HCT116 (cell line): ENCODE results near the gene ACTRT3. TPM values are rescaled to one million over a fixed set of nuclear protein-coding genes. Genes with fewer than 3 reads are reported as not detected.
A peak's percentile ranks its signal among the peaks of the same experiment; 100 is the strongest.

Experiments
- ATAC-seq: fragments of 200-7000 bp; cut with Tn5 transposase; 2 replicates; pipeline ENCODE4 v1.9.1; 2020; ENCODE audit warnings: mild to moderate bottlenecking, moderate library complexity
- Bru-seq: library from RNA; stranded (reverse); fragments of 400-500 nt; gene quantifications from one replicate; lab custom pipeline; 2021; lab: Mats Ljungman, UMichigan
- BruChase-seq, 2 experiments: library from RNA; stranded (reverse); fragments of 400-500 nt; gene quantifications; one replicate each; lab custom pipeline; 2021; lab: Mats Ljungman, UMichigan
- BruUV-seq: library from RNA; stranded (reverse); fragments of 400-500 nt; replicated peaks from 2 replicates; lab custom pipeline; 2021; lab: Mats Ljungman, UMichigan
- CTCF ChIA-PET: fragments of 300-600 bp; sonication (Branson Sonifier 250); formaldehyde crosslinking; loops from one replicate; lab custom pipeline; 2021; ENCODE audit warnings: antibody characterized with exemption; lab: Charles Lee
- POLR2A ChIA-PET: fragments of 300-600, 350-600 bp; sonication (Branson Sonifier 250); formaldehyde crosslinking; loops from one replicate; lab custom pipeline; 2021; ENCODE audit warnings: antibody characterized with exemption; lab: Charles Lee
- RAD21 ChIA-PET, 2 experiments: fragments of 300-600 bp; sonication (Branson Sonifier 250); formaldehyde crosslinking; loops; one replicate each; lab custom pipeline; 2023; ENCODE audit warnings: low total read pairs in 2 of 2; ENCODE audit not compliant: uncharacterized antibody in 2 of 2, unreplicated experiment in 2 of 2, low non-redundant PET in 1 of 2; lab: Charles Lee
- DNase-seq: peaks from one replicate; pipeline ENCODE4 v3.0.0-alpha.2; 2010; ENCODE audit warnings: low read depth, low spot score
- H2AFZ ChIP-seq: fragments of 200-600 bp; shearing (Covaris generic), sonication (generic); 2 replicates; pipeline ENCODE4 v1.6.1; 2017; ENCODE audit warnings: low read depth, mixed run types, mixed read lengths, antibody characterized with exemption, low read length; ENCODE audit not compliant: poor library complexity, severe bottlenecking
- H3K27ac ChIP-seq: 2 replicates; pipeline ENCODE4 v1.5.1; 2012; ENCODE audit warnings: low read depth, low read length
- H3K27me3 ChIP-seq: fragments of 200-600 bp; sonication (generic); 2 replicates; pipeline ENCODE4 v1.6.1; 2016; ENCODE audit warnings: mixed run types, low read length, mixed read lengths; ENCODE audit not compliant: insufficient read depth
- H3K36me3 ChIP-seq, 2 experiments: fragments of 200-500 bp in 1 of 2; fragments of 200-600 bp in 1 of 2; sonication (Bioruptor generic) in 1 of 2; sonication (generic) in 1 of 2; 2 replicates each; pipeline versions ENCODE4 v1.5.1 to v1.6.1; 2014 to 2016; ENCODE audit warnings: low read length in 2 of 2, inconsistent platforms in 1 of 2, mixed read lengths in 1 of 2, mixed run types in 1 of 2; ENCODE audit not compliant: insufficient read depth in 2 of 2, control insufficient read depth in 1 of 2
- H3K4me1 ChIP-seq, 2 experiments: fragments of 200-600 bp in 1 of 2; sonication (generic) in 1 of 2; 2 replicates each; pipeline versions ENCODE4 v1.5.1 to v1.6.1; 2012 to 2017; ENCODE audit warnings: low read length in 2 of 2, inconsistent platforms in 1 of 2, mild to moderate bottlenecking in 1 of 2, mixed read lengths in 1 of 2, mixed run types in 1 of 2, moderate library complexity in 1 of 2; ENCODE audit not compliant: insufficient read depth in 2 of 2, control insufficient read depth in 1 of 2
- H3K4me2 ChIP-seq: fragments of 200-600 bp; sonication (generic); 2 replicates; pipeline ENCODE4 v1.6.1; 2017; ENCODE audit warnings: mixed run types, low read length, mixed read lengths
- H3K4me3 ChIP-seq, 2 experiments: fragments of 200-600 bp in 1 of 2; sonication (generic) in 1 of 2; replicated peaks in 1 of 2; 2 replicates each; pipeline ENCODE4 v1.5.1; 2011 to 2016; ENCODE audit warnings: low read length in 2 of 2, control low read depth in 1 of 2, low read depth in 1 of 2, mild to moderate bottlenecking in 1 of 2, mixed read lengths in 1 of 2, mixed run types in 1 of 2
- H3K79me2 ChIP-seq: fragments of 200-600 bp; sonication (generic); 2 replicates; pipeline ENCODE4 v1.6.1; 2017; ENCODE audit warnings: mild to moderate bottlenecking, mixed run types, low read length, moderate library complexity, mixed read lengths; ENCODE audit not compliant: insufficient read depth
- H3K9ac ChIP-seq: fragments of 200-600 bp; sonication (generic); 2 replicates; pipeline ENCODE4 v1.6.1; 2016; ENCODE audit warnings: low read length, mixed read lengths
- H3K9me2 ChIP-seq: fragments of 200-600 bp; sonication (generic), shearing (Covaris generic); 2 replicates; pipeline ENCODE4 v1.6.1; 2017; ENCODE audit warnings: mixed run types, mild to moderate bottlenecking, moderate library complexity; ENCODE audit not compliant: insufficient read depth
- H3K9me3 ChIP-seq, 2 experiments: fragments of 200-500 bp in 1 of 2; fragments of 200-600 bp in 1 of 2; sonication (Bioruptor generic) in 1 of 2; sonication (generic) in 1 of 2; 2 replicates each; pipeline ENCODE4 v1.6.1; 2014 to 2017; ENCODE audit warnings: low read length in 2 of 2, mixed read lengths in 2 of 2, inconsistent platforms in 1 of 2, low read depth in 1 of 2, mild to moderate bottlenecking in 1 of 2, mixed run types in 1 of 2, moderate library complexity in 1 of 2; ENCODE audit not compliant: control insufficient read depth in 1 of 2, insufficient read depth in 1 of 2
- H4K20me1 ChIP-seq: fragments of 200-600 bp; sonication (generic), shearing (Covaris generic); 2 replicates; pipeline ENCODE4 v1.6.1; 2017; ENCODE audit warnings: mixed run types, mild to moderate bottlenecking, moderate library complexity; ENCODE audit not compliant: insufficient read depth
- ATF3 ChIP-seq: IDR thresholded peaks from 2 replicates; pipeline ENCODE4 v1.6.1; 2012
- JUND ChIP-seq: IDR thresholded peaks from 2 replicates; pipeline ENCODE4 v1.6.1; 2012
- POLR2AphosphoS5 ChIP-seq: IDR thresholded peaks from 2 replicates; pipeline ENCODE4 v1.6.1; 2011; ENCODE audit warnings: mild to moderate bottlenecking, low read depth, low read length, moderate library complexity
- SIN3A ChIP-seq: IDR thresholded peaks from 2 replicates; pipeline ENCODE4 v1.6.1; 2012; ENCODE audit warnings: low read depth
- TCF7L2 ChIP-seq: IDR thresholded peaks from 2 replicates; pipeline ENCODE4 v1.7.0; 2011; ENCODE audit warnings: borderline replicate concordance, inconsistent platforms; ENCODE audit not compliant: insufficient read depth, insufficient read length; ENCODE audit errors: extremely low read depth
- ZFX ChIP-seq: fragments of 450-650 bp; IDR thresholded peaks from 2 replicates; pipeline ENCODE4 v1.6.1; 2017
- intact Hi-C: fragments of 100-400 bp; cut with micrococcal nuclease; formaldehyde crosslinking; loops from 2 replicates; pipeline ENCODE4 v1.10.0; 2022
- long read RNA-seq: library from polyadenylated mRNA; unstranded; transcript quantifications from one replicate; pipeline ENCODE4 v2.0.0, GENCODE V29; 2021; ENCODE audit not compliant: unreplicated experiment
- polyA plus RNA-seq: library from polyadenylated mRNA; unstranded; fragments of >200 nt; gene quantifications from 2 replicates; pipeline ENCODE4 v1.2.1, GENCODE V29; 2012; ENCODE audit warnings: missing spikeins
- total RNA-seq: library from RNA; stranded (reverse); gene quantifications from one replicate; pipeline ENCODE4 v1.2.1, GENCODE V29; 2021; ENCODE audit not compliant: unreplicated experiment

ACTRT3 gene
- total RNA-seq: 1.2 TPM
- 0.71 and 0.91 TPM in 2 replicates for polyA plus RNA-seq
- Bru-seq, nascent RNA: percentile 40 among the genes with signal in this experiment
- percentile 48 among the genes with signal in this experiment for BruChase-seq, experiment 1, labeled RNA remaining after a 6-hour chase
- BruChase-seq, experiment 2, labeled RNA remaining after a 2-hour chase: percentile 57 among the genes with signal in this experiment
- long read RNA-seq, partial matches to known transcripts: 0 of 2 reads
- long read RNA-seq, other reads (novel, unspliced or antisense): 0 of 2 reads

- peaks cover 3 to 20% of the 10 kb centered on the region in 2 experiments; a peak in 1 of 4 replicates for H3K4me1 ChIP-seq
- ChIA-PET CTCF (interaction anchor here (0.6 to 0.8 kb wide), 2 partner anchors 165 to 641 kb away, joined by 3 read pairs; no protein-coding TSS in a partner anchor), POLR2A (interaction anchor here (1.5 kb wide), 1 partner anchor 1100 kb away, joined by 4 read pairs; the partner anchor contains the start of gene RPL22L1), RAD21 (interaction anchor here in 1 of 2 experiments (0.6 kb wide), 1 partner anchor 71 kb away, joined by 3 read pairs; no protein-coding TSS in a partner anchor)
- peaks cover 0 to under 1% of the 10 kb centered on the region in 2 experiments; a peak in 1 of 4 replicates for H3K36me3 ChIP-seq
- H3K27ac ChIP-seq: peak within 1 kb of the TSS; percentile 78
- peak within 1 kb of the TSS; percentile 72 for H3K4me2 ChIP-seq
- intact Hi-C loops: loop anchor here (10.0 kb wide), 1 partner anchor 415 kb away; the partner anchor contains the start of gene PHC3
- TF ChIP-seq JUND (no peak), ZFX (peak; percentile 56; the same call in 1 of the 2 replicates), ATF3 (no peak), TCF7L2 (peak; percentile 11), POLR2AphosphoS5 (peak; percentile 52)
- peak within 1 kb of the TSS; percentile 51 to 56 for H3K4me3 ChIP-seq
- ATAC-seq: peak; percentile 16
- H3K9ac ChIP-seq: peak within 1 kb of the TSS; percentile 64
- BruUV-seq: no TSS peak
- no peaks in the 10 kb centered on the region for H3K9me2 ChIP-seq
- peak; percentile 35 for DNase-seq
- H4K20me1 ChIP-seq: no peaks in the 10 kb centered on the region
- peak within 1 kb of the TSS; percentile 70 for H2AFZ ChIP-seq
- no peaks in the 10 kb centered on the region for H3K9me3 ChIP-seq
- H3K79me2 ChIP-seq: peaks cover 19% of the 10 kb centered on the region
- H3K27me3 ChIP-seq: no peaks in the 10 kb centered on the region
Observed at GRCh38 chr3:169769287-169770181, at the start of gene ACTRT3. TSS of gene ACTRT3 (minus strand) at chr3:169769561. CDS start at chr3:169769520, 41 bp downstream.

GRCh38 chr3:169818316-169818715 is 49.0 kb upstream of the ACTRT3 start:
- no peak overlapping the region for H3K27ac ChIP-seq
- no peaks in the 10 kb centered on the region for H3K27me3 ChIP-seq
- H3K9me3 ChIP-seq: no peaks in the 10 kb centered on the region
- intact Hi-C loops: no loop called here
- no TSS peak for BruUV-seq
- TF ChIP-seq SIN3A (no peak), TCF7L2 (no peak)
- no peaks in the 10 kb centered on the region for H4K20me1 ChIP-seq
- CTCF ChIA-PET: no interaction called here
- DNase-seq (no peak), ATAC-seq (no peak)
- no peak overlapping the region for H3K4me3 ChIP-seq
- no peak overlapping the region for H3K9ac ChIP-seq
- no peaks in the 10 kb centered on the region for H3K36me3 ChIP-seq
- no peaks in the 10 kb centered on the region for H3K9me2 ChIP-seq
- no peaks in the 10 kb centered on the region for H3K79me2 ChIP-seq
- no peak overlapping the region for H2AFZ ChIP-seq
- H3K4me2 ChIP-seq: no peak overlapping the region
- H3K4me1 ChIP-seq: no peaks in the 10 kb centered on the region
- RAD21 ChIA-PET: no interaction called here
- POLR2A ChIA-PET: no interaction called here
